Testis (tissue), 2 donors: ENCODE data around the gene AP5B1.

Source experiments
- POLR2A ChIP-seq: fragments of 450-650 bp; IDR thresholded peaks from one replicate; pipeline ENCODE4 v1.6.1; 2017; ENCODE audit warnings: antibody characterized with exemption, mild to moderate bottlenecking, moderate library complexity
- TF ChIP-seq, protein P1 (sequence below), 3 experiments: fragments of 450-650 bp in 2 of 3; fragments of 200-600 bp in 1 of 3; sonication (generic) in 1 of 3; IDR thresholded peaks; one replicate each; pipeline ENCODE4 v1.5.1; 2016 to 2019; ENCODE audit warnings: antibody characterized with exemption in 3 of 3, mild to moderate bottlenecking in 2 of 3, moderate library complexity in 1 of 3

DNA sequence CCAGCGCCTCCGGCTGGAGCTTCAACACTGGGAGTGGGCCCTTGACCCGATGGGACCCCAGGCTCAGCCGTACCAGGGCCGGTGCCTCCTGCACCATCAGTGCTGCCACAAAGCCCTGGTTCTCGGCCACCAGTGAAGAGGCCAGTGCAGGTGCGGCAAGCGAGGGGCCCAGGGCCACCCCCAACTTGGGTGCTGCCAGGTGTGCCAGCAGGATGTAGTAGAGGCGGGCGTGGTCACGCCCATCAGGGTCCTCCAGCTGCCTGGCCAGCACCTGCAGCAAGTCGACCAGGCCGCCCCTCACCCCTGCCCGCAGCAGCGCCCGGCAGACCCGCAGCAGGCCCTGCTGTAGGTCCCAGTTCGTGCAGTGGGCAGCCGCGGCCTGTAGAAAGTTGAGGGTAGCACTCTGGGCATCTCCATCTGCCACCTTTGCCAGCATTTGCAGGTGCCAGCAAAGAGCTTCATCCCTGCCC lies 2.3 kb downstream of the AP5B1 start:
- TF ChIP-seq, protein P1, sequence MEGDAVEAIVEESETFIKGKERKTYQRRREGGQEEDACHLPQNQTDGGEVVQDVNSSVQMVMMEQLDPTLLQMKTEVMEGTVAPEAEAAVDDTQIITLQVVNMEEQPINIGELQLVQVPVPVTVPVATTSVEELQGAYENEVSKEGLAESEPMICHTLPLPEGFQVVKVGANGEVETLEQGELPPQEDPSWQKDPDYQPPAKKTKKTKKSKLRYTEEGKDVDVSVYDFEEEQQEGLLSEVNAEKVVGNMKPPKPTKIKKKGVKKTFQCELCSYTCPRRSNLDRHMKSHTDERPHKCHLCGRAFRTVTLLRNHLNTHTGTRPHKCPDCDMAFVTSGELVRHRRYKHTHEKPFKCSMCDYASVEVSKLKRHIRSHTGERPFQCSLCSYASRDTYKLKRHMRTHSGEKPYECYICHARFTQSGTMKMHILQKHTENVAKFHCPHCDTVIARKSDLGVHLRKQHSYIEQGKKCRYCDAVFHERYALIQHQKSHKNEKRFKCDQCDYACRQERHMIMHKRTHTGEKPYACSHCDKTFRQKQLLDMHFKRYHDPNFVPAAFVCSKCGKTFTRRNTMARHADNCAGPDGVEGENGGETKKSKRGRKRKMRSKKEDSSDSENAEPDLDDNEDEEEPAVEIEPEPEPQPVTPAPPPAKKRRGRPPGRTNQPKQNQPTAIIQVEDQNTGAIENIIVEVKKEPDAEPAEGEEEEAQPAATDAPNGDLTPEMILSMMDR (IDR thresholded peaks at IDR 0.05) = no peak
- TF ChIP-seq POLR2A = no peak
